OCI-LY7 (cell line): ENCODE results near the gene TECTB. TPM values are rescaled to one million over a fixed set of nuclear protein-coding genes. Genes with fewer than 3 reads are reported as not detected.

Source experiments
- BruUV-seq: library from RNA; stranded (reverse); fragments of 400-500 nt; replicated peaks from 2 replicates; lab custom pipeline; 2021; lab: Mats Ljungman, UMichigan
- CTCF ChIA-PET: fragments of 300-600 bp; sonication (Branson Sonifier 250); formaldehyde crosslinking; loops from one replicate; lab custom pipeline; 2022; ENCODE audit warnings: antibody characterized with exemption; ENCODE audit not compliant: unreplicated experiment; lab: Charles Lee
- POLR2A ChIA-PET: fragments of 300-600 bp; sonication (Branson Sonifier 250); formaldehyde crosslinking; loops from one replicate; lab custom pipeline; 2022; ENCODE audit warnings: antibody characterized with exemption; lab: Charles Lee
- DNase-seq: peaks from one replicate; pipeline ENCODE4 v3.0.0-alpha.2; 2015; ENCODE audit warnings: low spot score
- H2AFZ ChIP-seq: fragments of 200-600 bp; sonication (generic), shearing (Covaris generic); 2 replicates; pipeline ENCODE4 v1.6.1; 2014; ENCODE audit warnings: mild to moderate bottlenecking, antibody characterized with exemption, low read length, moderate library complexity
- H3K27ac ChIP-seq: fragments of 200-600 bp; sonication (generic); 2 replicates; pipeline ENCODE4 v1.5.1; 2014; ENCODE audit warnings: mixed run types, low read depth, mild to moderate bottlenecking, moderate library complexity, low read length, inconsistent platforms; ENCODE audit not compliant: poor library complexity, severe bottlenecking
- H3K36me3 ChIP-seq: fragments of 200-600 bp; sonication (generic); 2 replicates; pipeline ENCODE4 v1.6.1; 2014; ENCODE audit warnings: mild to moderate bottlenecking, antibody characterized with exemption, low read length, moderate library complexity, mixed read lengths; ENCODE audit not compliant: insufficient read depth
- H3K4me1 ChIP-seq: fragments of 200-600 bp; sonication (generic); 2 replicates; pipeline ENCODE4 v1.5.1; 2014; ENCODE audit warnings: mild to moderate bottlenecking, low read length; ENCODE audit not compliant: insufficient read depth, poor library complexity, severe bottlenecking
- H3K4me2 ChIP-seq: fragments of 200-600 bp; sonication (generic); 2 replicates; pipeline ENCODE4 v1.6.1; 2014; ENCODE audit warnings: mild to moderate bottlenecking, low read length
- H3K4me3 ChIP-seq: fragments of 200-600 bp; sonication (generic); 2 replicates; pipeline ENCODE4 v1.5.1; 2014; ENCODE audit warnings: mild to moderate bottlenecking, low read depth, low read length; ENCODE audit not compliant: poor library complexity, severe bottlenecking
- H3K79me2 ChIP-seq: fragments of 200-600 bp; sonication (generic); 2 replicates; pipeline ENCODE4 v1.6.1; 2016; ENCODE audit warnings: low read depth, mild to moderate bottlenecking, low read length, moderate library complexity, mixed read lengths; ENCODE audit not compliant: insufficient read depth
- H3K9me2 ChIP-seq: fragments of 200-600 bp; sonication (generic); 2 replicates; pipeline ENCODE4 v1.6.1; 2016; ENCODE audit warnings: mild to moderate bottlenecking, low read length, mixed read lengths; ENCODE audit not compliant: insufficient read depth
- H3K9me3 ChIP-seq: fragments of 200-600 bp; sonication (generic); 2 replicates; pipeline ENCODE4 v1.6.1; 2014; ENCODE audit warnings: mild to moderate bottlenecking, mixed run types, low read length, mixed read lengths
- H4K20me1 ChIP-seq: fragments of 200-600 bp; sonication (generic); 2 replicates; pipeline ENCODE4 v1.6.1; 2014; ENCODE audit warnings: mild to moderate bottlenecking, antibody characterized with exemption, low read length, moderate library complexity, mixed read lengths; ENCODE audit not compliant: insufficient read depth
- EZH2phosphoT487 ChIP-seq: fragments of 200-600 bp; sonication (generic); IDR thresholded peaks from 2 replicates; pipeline ENCODE4 v1.6.1; 2018; ENCODE audit warnings: low read depth, borderline replicate concordance, mild to moderate bottlenecking, mixed run types, antibody characterized with exemption, low read length, moderate library complexity, mixed read lengths
- intact Hi-C: fragments of 100-400 bp; cut with micrococcal nuclease; formaldehyde crosslinking; loops from one replicate; pipeline ENCODE4 v1.10.0; 2022; ENCODE audit not compliant: unreplicated experiment
- total RNA-seq, 2 experiments: library from RNA; depleted of rRNA in 1 of 2; stranded (reverse); fragments of >200 nt in 1 of 2; shearing (Covaris generic) in 1 of 2; gene quantifications; 2 replicates each; pipeline ENCODE4 v1.2.3, GENCODE V29; 2014 to 2022
- TF ChIP-seq, protein P1 (sequence below): fragments of 200-600 bp; sonication (generic); conservative IDR thresholded peaks from 2 replicates; pipeline ENCODE4 v1.5.1; 2014; ENCODE audit warnings: mild to moderate bottlenecking, antibody characterized with exemption, low read length, moderate library complexity, mixed read lengths

The TECTB gene
- total RNA-seq, 2 experiments from 2014 or later: not detected

- Histone ChIP-seq H3K79me2 (no peaks in the 10 kb centered on the region), H3K9me3 (no peaks in the 10 kb centered on the region), H3K9me2 (no peaks in the 10 kb centered on the region), H3K4me3 (no peak overlapping the region), H3K27ac (no peak overlapping the region), H3K36me3 (no peaks in the 10 kb centered on the region), H3K4me1 (no peaks in the 10 kb centered on the region), H3K4me2 (no peak overlapping the region), H4K20me1 (no peaks in the 10 kb centered on the region), H2AFZ (no peak overlapping the region)
- no peak for DNase-seq
- BruUV-seq: no TSS peak
- TF ChIP-seq, protein P1, sequence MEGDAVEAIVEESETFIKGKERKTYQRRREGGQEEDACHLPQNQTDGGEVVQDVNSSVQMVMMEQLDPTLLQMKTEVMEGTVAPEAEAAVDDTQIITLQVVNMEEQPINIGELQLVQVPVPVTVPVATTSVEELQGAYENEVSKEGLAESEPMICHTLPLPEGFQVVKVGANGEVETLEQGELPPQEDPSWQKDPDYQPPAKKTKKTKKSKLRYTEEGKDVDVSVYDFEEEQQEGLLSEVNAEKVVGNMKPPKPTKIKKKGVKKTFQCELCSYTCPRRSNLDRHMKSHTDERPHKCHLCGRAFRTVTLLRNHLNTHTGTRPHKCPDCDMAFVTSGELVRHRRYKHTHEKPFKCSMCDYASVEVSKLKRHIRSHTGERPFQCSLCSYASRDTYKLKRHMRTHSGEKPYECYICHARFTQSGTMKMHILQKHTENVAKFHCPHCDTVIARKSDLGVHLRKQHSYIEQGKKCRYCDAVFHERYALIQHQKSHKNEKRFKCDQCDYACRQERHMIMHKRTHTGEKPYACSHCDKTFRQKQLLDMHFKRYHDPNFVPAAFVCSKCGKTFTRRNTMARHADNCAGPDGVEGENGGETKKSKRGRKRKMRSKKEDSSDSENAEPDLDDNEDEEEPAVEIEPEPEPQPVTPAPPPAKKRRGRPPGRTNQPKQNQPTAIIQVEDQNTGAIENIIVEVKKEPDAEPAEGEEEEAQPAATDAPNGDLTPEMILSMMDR: no peak
- no peak for TF ChIP-seq EZH2phosphoT487
- intact Hi-C loops: no loop called here
- CTCF ChIA-PET: interaction anchor here (0.5 kb wide), 1 partner anchor 130 kb away, joined by 4 read pairs; no protein-coding TSS in a partner anchor
- POLR2A ChIA-PET: interaction anchor here (1.2 kb wide), 1 partner anchor 29 kb away, joined by 6 read pairs; no protein-coding TSS in a partner anchor
These were observed 60.0 kb downstream of the TECTB start for GRCh38 chr10:112343056-112343806.

GRCh38 chr10:112344261-112344660 lies 61.1 kb downstream of the TECTB start:
- Histone ChIP-seq H2AFZ (no peak overlapping the region), H3K4me1 (no peaks in the 10 kb centered on the region)

More at GRCh38 chr10:112344261-112344660, 61.1 kb downstream of the TECTB start:
- H3K79me2 ChIP-seq: no peaks in the 10 kb centered on the region
- no peak overlapping the region for H3K4me2 ChIP-seq
- POLR2A ChIA-PET: interaction anchor here (1.2 kb wide), 1 partner anchor 28 kb away, joined by 6 read pairs; no protein-coding TSS in a partner anchor
- CTCF ChIA-PET: no interaction called here
- no peaks in the 10 kb centered on the region for H3K9me3 ChIP-seq
- no peaks in the 10 kb centered on the region for H3K9me2 ChIP-seq
- no peak overlapping the region for H3K27ac ChIP-seq
- TF ChIP-seq EZH2phosphoT487: no peak
- TF ChIP-seq, protein P1: no peak
- H4K20me1 ChIP-seq: no peaks in the 10 kb centered on the region
- H3K36me3 ChIP-seq: no peaks in the 10 kb centered on the region
- H3K4me3 ChIP-seq: no peak overlapping the region
- DNase-seq: no peak
- intact Hi-C loops: no loop called here
- no TSS peak for BruUV-seq
